Fibroblast of skin of right quadriceps (primary cell): Measurements from ENCODE around the gene PDE4B.
"Not testable (repeated sequence)": the region's sequence is repeated elsewhere in the genome, so short reads cannot be mapped to it uniquely, and the experiment has no call there.

Experiments
- DNase-seq: peaks from one replicate; pipeline ENCODE4 v3.0.0-alpha.2; 2013

The PDE4B gene

GRCh38 chr1:65958561-65959350 lies 166.1 kb downstream of the PDE4B start:
- DNase-seq: peak; percentile 45

GRCh38 chr1:65959896-65960567 lies 167.3 kb downstream of the PDE4B start:
- DNase-seq: peak; percentile 13

GRCh38 chr1:65963156-65963888 lies 170.6 kb downstream of the PDE4B start:
- DNase-seq: no peak

- DNase-seq: no peak
Measured at GRCh38 chr1:65964123-65964522, 171.4 kb downstream of the PDE4B start.

- no peak for DNase-seq
Measured at GRCh38 chr1:65965112-65965996, 172.7 kb downstream of the PDE4B start.

GRCh38 chr1:65967492-65967891 lies 174.8 kb downstream of the PDE4B start:
- not testable (repeated sequence) for DNase-seq

- no peak for DNase-seq
Measured at GRCh38 chr1:65971547-65971946, 178.9 kb downstream of the PDE4B start.

- no peak for DNase-seq
Measured at GRCh38 chr1:65975708-65976107, 183.0 kb downstream of the PDE4B start.

- no peak for DNase-seq
Measured at GRCh38 chr1:65979136-65980044, 186.7 kb downstream of the PDE4B start.

GRCh38 chr1:65980237-65980636 lies 187.5 kb downstream of the PDE4B start:
- DNase-seq: no peak

- DNase-seq: no peak
Measured at GRCh38 chr1:65983500-65983899, 190.8 kb downstream of the PDE4B start.

GRCh38 chr1:65985393-65986066 lies 192.8 kb downstream of the PDE4B start:
- DNase-seq: no peak

- no peak for DNase-seq
Measured at GRCh38 chr1:65986146-65986545, 193.5 kb downstream of the PDE4B start.

- no peak for DNase-seq
Measured at GRCh38 chr1:65990161-65990560, 197.5 kb downstream of the PDE4B start.

GRCh38 chr1:65991694-65992093 lies 199.0 kb downstream of the PDE4B start:
- no peak for DNase-seq

GRCh38 chr1:65992165-65992821 lies 199.6 kb downstream of the PDE4B start:
- no peak for DNase-seq

- no peak for DNase-seq
Measured at GRCh38 chr1:65992831-65993271, 200.2 kb downstream of the PDE4B start.

GRCh38 chr1:65994223-65994622 lies 201.5 kb downstream of the PDE4B start:
- no peak for DNase-seq

GRCh38 chr1:65995336-65995735 lies 202.6 kb downstream of the PDE4B start:
- no peak for DNase-seq

GRCh38 chr1:65995928-65996327 lies 203.2 kb downstream of the PDE4B start:
- no peak for DNase-seq
